Fibroblast of lung (primary cell): ENCODE data around the gene CAMK1D.
"Not testable (repeated sequence)": the region's sequence is repeated elsewhere in the genome, so short reads cannot be mapped to it uniquely, and the experiment has no call there.

Experiments used
- EZH2 ChIP-seq: IDR thresholded peaks from 2 replicates; pipeline ENCODE4 v1.5.1; 2012; ENCODE audit warnings: low read length, control low read depth, mild to moderate bottlenecking; ENCODE audit errors: missing control alignments
- TF ChIP-seq, protein P1 (sequence below), 2 donors: IDR thresholded peaks in 1 of 2; conservative IDR thresholded peaks in 1 of 2; 1 replicate in 1 of 2; 2 replicates in 1 of 2; pipeline ENCODE4 v1.5.1; 2011 to 2012; ENCODE audit warnings: low read length in 2 of 2, control low read depth in 1 of 2, inconsistent platforms in 1 of 2, low read depth in 1 of 2, mild to moderate bottlenecking in 1 of 2

DNA sequence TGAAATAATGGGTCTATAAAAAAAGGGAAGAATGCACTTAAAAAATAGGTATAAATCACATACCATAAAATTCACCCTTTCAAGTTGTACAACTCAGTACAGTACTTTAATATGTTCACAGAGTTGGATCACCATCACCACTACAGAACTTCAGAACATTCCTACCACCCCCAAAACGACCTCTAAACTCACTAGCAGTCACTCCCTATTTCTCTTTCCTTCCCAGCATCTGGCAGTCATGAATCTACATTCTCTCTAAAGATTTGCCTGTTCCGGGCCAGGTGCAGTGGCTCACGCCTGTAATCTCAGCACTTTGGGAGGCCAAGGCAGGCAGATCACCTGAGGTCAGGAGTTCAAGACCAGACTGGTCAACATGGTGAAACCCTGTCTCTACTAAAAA lies 394.1 kb downstream of the CAMK1D start:
- TF ChIP-seq, protein P1, sequence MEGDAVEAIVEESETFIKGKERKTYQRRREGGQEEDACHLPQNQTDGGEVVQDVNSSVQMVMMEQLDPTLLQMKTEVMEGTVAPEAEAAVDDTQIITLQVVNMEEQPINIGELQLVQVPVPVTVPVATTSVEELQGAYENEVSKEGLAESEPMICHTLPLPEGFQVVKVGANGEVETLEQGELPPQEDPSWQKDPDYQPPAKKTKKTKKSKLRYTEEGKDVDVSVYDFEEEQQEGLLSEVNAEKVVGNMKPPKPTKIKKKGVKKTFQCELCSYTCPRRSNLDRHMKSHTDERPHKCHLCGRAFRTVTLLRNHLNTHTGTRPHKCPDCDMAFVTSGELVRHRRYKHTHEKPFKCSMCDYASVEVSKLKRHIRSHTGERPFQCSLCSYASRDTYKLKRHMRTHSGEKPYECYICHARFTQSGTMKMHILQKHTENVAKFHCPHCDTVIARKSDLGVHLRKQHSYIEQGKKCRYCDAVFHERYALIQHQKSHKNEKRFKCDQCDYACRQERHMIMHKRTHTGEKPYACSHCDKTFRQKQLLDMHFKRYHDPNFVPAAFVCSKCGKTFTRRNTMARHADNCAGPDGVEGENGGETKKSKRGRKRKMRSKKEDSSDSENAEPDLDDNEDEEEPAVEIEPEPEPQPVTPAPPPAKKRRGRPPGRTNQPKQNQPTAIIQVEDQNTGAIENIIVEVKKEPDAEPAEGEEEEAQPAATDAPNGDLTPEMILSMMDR (conservative IDR thresholded peaks at IDR 0.05 in 1 of 2, IDR thresholded peaks at IDR 0.05 in 1 of 2; ENCODE audit: low read depth in 1 of 2, low read length in 2 of 2), result not testable (repeated sequence)
- TF ChIP-seq EZH2, result not testable (repeated sequence)
